ENCODE measurements around the gene CCDC61.

The CCDC61 gene

DNA sequence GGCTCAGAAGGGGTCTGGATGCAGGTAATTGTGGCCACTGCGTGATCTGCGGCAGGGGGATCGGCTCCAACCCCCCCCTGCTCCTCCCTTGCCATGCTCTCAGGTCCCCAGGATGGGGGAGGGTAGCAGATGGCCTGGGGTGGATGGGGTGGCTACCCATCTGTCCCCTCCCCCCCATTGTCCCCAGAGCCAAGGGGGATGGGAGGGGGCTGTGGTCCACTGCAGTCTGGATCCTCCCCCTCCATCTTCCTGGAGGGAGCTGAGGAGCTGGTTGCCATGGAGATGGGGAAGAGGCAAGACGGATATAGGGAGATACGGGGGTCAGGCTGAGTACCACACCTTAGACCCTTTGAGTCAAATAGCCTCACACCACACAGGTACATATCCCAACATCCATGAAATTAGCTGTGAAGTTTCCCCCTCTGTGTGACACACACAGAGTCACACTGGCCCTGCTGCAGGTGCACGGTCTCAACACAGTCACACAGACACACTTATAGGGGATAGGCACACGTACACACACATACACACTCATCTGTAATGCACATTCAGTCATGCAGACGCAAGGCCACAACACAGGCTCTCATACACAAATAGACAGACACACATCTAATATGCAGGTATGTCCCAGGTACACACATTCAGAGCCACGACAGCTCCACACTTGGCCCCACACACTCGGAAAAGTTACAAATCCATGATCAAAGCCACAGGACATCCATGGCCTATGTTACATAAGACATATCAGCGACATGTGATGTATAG is 19.8 kb upstream of the CCDC61 start:
- no peak for DNase-seq

- no peak for DNase-seq
Observed at GRCh38 chr19:45976178-45976577, 19.1 kb upstream of the CCDC61 start.

DNA sequence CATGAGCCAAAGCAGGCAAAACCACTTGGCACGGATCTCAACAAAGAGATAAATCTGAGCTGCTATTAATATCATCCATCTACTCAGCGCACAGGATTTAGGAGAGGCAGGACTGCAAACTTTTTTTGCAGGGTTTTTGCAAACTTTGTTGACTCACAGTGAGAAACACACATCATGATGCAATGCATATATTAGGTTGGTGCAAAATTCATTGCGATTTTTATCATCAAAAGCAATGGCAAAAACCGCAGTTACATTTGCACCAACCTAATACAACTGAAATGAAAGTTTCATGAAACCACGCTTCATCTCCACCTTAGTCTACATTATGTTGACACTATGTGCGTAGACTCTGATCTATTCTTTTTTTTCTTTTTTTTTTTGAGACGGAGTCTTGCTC is 17.1 kb upstream of the CCDC61 start:
- no peak for DNase-seq

DNA sequence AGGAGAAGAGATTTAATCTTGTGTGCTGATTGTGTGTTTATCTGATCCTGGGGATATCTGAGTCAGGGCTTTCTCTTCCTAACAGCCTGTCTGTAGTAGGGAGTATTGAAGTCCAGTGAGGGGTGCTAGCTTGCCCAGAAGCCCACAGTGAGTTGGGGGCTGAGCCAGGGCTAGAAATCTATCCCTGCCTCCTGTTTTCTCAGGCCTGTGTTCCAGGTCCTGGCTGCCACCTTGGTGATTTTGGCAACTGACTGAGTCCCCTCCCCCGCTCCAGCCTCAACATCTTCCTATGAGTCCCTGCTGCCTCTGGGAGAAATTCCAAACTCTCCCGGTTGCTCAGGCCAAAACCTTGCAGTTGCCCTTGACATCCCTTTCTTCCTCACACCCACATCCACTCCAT is 13.9 kb upstream of the CCDC61 start:
- no peak for DNase-seq

DNA sequence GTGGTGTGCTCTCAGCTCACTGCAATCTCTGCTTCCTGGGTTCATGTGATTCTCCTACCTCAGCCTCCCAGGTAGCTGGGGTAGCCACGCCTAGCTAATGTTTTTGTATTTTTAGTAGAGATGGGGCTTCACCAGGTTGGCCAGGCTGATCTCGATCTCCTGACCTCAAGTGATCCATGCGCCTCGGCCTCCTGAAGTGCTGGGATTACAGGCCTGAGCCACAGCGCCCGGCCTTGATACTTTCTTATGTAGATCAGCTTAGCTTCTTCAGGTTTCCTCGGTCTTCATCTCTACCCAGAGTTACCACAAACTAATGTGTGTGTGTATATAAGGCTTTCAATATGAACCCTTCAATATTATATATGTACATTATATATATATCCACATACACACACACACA is 9.9 kb upstream of the CCDC61 start:
- no peak for DNase-seq

DNA sequence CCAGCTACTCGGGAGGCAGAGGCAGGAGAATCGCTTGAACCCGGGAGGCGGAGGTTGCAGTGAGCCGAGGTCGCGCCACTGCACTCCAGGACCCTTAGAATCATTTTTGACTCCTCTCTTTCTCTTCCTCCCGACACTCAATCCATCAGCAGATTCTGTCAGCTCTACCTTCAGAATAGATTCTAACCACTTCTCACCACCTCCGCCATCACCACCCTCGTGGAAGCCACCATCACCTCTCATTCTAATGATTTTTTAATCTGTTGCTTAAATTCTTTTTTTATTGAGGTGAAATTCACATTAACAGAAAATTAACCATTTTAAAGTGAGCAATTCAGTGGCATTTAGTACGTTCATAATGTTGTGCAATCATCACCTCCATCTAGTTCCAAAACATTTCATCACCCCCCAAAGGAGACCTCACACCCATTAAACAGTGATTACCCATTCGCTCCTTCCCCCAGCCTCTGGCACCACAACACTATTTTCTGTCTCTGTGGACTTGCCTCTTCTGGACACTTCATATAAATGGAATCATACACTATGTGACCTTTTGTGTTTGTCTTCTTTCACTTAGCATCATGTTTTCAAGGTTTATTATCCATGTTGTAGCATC is 5.0 kb upstream of the CCDC61 start:
- DNase-seq: no peak

DNA sequence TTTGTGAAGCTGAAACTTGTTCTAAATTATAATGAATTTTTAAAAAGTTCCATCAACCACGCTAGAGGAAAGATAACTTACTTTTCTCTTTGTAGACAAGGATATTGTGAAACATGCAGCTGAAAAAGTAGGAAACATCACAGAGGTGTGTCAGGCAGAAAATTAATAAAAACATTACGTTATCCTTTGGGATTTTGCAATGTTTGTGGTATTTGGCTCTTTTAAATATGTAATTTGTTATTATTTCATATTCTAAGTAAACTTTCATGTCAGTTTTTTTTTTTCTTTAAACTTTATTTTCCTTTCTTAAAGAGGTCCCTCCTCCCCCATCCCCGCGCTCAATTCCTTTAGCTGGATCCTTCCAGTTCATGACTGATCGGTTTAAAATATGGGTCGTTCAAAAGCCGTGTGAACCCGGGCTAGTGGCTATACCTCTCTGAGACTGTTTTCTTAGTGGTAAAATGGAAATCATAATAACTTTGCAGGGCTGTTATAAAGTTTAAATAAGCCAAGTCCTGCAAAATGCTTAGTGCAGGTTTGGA is 740 bp upstream of the CCDC61 start:
- no peak for DNase-seq

GRCh38 chr19:45995715-45996385 is 583 bp downstream of the CCDC61 start:
- no peak for DNase-seq

DNA sequence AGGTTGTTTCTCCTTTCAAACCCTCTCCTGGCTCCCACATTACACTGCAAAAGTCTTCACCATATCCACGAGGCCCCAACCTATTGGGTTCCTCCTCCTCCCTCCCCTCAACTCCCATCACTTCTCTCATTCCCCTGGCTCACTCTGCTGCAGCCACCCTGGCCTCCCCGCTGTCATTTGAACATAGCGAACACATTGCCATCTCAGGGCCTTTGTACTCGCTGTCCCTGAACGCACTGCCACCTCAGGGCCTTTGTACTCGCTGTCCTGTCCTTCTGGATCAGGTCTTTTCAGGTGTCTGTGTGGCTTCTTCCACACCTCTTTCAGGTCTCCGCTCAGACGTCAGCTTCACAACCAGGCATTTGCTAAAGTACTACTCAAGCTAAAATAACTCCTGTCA is 1.7 kb downstream of the CCDC61 start:
- no peak for DNase-seq

DNA sequence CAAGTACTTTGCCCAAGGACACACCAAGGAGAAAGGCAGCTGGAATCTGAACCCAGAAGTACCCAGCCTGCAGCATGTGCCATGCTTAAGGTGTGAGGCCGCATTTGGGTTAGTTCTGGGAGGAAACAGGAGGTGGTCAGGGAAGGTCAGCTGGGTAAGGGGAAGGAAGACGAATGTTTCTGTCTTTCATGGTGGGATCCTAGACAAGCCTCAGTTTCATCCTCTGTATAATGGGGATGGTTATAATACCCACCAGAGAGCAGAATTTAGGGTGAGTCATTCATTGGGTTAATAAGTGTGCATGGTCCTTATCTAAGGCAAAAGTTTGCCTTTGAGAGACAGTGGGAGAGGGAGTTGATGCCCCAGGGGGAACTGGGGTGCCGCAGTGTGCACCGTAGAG is 3.6 kb downstream of the CCDC61 start:
- DNase-seq: no peak

DNA sequence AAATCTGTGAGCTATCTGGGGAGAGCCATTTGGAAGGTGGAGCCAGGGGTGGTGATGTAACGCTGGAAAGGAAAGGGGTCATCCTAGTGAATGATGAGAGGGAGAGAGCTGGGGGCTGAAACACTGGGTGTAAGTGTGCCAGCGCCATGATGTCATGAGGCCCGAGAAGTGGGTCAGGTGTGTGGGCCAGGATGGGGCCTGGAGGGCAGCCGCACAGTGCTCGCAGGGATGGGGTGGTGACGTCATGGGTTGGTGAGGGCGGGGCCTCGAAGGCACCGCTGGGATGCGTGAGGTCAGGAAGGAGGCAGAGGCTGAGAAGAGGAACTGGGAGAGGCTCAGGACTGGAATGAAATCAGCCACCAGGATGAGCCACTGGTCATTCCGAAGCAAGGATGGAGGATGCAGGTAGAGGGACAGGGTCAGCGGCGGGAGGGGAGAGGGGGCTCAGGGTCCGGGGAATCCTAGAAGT is 4.4 kb downstream of the CCDC61 start:
- DNase-seq: no peak

DNA sequence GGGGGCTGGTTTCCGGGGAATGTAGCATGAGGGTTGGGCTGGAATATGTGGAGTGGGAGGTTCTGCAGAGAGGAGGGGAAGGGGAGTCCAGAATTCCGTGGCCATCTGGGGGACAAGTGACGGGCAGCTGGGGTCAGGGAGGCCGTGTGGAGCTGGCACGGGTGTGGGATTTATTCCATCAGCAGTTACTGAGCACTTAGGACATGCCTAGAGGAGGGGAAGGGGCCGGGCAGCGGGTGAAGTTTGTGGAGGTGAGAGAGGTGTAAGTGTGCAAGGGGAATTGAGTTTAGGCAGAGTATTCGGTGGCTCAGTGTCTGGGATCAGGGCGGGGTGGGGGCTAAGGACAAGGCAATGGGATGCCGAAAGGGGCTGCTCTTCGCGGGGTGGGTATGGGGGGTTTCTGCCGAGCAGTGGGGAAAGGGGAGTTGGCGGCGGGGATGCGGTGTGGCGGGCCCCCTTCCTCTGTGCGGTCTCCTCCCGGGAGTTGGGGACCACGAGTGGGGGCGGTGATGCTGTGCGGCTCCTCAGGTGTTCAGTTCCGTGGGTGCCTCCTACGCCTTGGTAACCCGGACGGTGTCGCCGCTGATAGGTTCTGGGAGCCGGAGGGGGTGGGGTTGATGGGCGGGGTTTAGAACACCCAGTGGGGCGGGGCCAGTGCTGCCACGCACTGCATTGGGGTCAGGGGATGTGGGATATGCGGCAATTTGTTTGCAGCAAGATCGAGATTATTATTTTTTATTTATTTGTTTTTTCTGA is 5.4 kb downstream of the CCDC61 start:
- peak; percentile 81 to 83 for DNase-seq

DNA sequence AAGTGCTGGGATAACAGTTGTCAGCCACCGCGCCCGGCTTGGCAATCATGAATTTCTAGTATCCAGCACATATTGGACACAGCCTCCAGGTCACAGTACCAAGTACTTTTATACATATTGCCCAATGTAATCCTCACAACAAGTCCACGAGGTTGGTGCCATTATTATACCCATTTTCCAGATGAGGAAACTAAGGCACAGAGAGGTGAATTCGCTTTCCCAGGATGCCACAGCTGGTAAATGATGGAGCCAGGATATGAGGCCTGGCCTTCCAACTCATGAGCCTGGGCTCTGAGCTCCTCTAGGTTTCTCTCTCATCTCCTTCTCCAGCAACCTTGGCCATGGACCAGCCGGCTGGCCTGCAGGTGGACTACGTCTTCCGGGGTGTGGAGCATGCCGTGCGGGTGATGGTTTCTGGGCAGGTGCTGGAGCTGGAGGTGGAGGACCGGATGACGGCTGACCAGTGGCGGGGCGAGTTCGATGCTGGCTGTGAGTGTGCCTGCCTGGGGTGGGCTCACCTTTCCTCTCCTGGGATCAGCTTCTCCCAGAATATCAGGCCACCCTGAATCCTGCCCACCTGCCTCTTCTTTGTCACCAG is 7.5 kb downstream of the CCDC61 start:
- no peak for DNase-seq

- no peak for DNase-seq
Observed at GRCh38 chr19:46006411-46006810, 11.1 kb downstream of the CCDC61 start.

- DNase-seq: peak; percentile 54 to 69
Observed at GRCh38 chr19:46009530-46010510, 14.6 kb downstream of the CCDC61 start.

GRCh38 chr19:46014534-46014933 is 19.3 kb downstream of the CCDC61 start:
- no peak for DNase-seq

DNA sequence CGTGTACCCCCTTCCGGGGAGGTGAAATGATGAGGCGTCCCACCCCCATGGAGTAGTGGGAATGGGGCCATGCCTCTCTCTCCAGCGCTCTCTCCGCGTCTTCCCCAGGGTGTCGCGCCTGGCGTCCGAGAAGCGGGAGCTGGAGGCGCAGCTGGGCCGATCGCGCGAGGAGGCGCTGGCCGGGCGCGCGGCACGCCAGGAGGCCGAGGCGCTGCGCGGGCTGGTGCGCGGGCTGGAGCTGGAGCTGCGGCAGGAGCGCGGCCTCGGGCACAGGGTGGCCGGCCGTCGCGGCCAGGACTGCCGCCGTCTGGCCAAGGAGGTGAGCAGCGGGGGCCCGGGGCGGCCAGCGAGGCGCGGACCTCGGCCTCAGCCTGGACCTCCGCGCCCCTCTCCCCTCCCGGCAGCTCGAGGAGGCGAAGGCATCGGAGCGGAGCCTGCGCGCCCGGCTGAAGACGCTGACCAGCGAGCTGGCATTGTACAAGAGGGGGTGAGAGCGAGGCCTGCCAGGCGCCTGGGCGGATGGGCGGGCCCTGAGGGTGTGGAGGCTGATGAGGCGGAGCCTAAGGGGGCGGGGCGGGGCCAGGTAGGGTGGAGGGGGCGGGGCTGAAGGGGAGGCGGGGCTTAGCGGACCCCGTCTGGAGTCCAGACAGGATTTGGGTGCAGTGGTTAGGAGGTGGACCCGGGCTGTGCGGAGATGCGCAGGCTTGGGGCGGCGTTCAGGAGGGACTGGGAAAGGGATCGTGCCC is 19.8 kb downstream of the CCDC61 start:
- peak; percentile 63 to 73 for DNase-seq

GRCh38 chr19:46015687-46016425 is 20.6 kb downstream of the CCDC61 start:
- peak; percentile 27 to 36 for DNase-seq

DNA sequence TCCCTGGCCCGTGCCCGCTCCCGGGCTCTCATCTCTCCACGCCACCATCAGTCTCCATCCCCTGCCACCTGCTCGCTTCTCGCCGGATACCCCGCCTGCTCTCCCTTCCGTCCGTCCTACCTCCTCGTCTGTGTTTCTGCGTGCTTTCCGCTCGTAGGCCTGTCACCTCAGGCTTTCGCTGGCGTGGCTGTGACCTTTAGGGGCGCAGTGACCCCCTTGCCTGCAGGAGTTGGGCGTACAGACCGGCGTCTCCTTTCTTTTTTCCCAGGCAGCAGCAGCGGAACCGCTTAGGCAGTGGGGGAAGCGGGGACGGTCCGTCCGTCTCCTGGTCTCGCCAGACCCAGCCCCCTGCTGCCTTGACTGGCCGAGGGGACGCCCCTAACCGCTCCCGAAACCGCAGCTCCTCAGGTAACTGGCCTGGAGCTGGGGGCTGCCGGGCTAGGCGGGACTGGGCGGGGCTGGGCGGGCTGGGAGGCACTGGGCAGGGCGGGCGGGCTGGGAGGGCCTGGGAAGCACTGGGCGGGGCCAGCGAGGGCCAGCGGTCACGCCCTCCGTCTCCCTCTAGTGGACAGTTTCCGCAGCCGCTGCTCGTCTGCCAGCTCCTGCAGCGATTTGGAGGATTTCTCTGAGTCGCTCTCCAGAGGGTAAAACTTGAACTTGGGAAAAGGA is 21.3 kb downstream of the CCDC61 start:
- peak; percentile 78 to 83 for DNase-seq
